HFFc6 (cell line): Measurements from ENCODE around the gene ZBTB26. TPM values are rescaled to one million over a fixed set of nuclear protein-coding genes. Genes with fewer than 3 reads are reported as not detected.
A peak's percentile ranks its signal among the peaks of the same experiment; 100 is the strongest.
"Not testable (repeated sequence)": the region's sequence is repeated elsewhere in the genome, so short reads cannot be mapped to it uniquely, and the experiment has no call there.

ENCODE experiments used
- DNase-seq: peaks from one replicate; pipeline ENCODE4 v3.0.0-alpha.2; 2018
- H3K27ac Mint-ChIP-seq: 2 replicates; pipeline ENCODE4 v1.8.0; 2020; ENCODE audit warnings: mild to moderate bottlenecking, mixed read lengths
- H3K27me3 Mint-ChIP-seq: 2 replicates; pipeline ENCODE4 v1.8.0; 2021; ENCODE audit warnings: mild to moderate bottlenecking, moderate library complexity, mixed read lengths; ENCODE audit not compliant: insufficient read depth
- H3K36me3 Mint-ChIP-seq: 2 replicates; pipeline ENCODE4 v1.8.0; 2021; ENCODE audit warnings: low read depth, mixed read lengths
- H3K4me1 Mint-ChIP-seq: 2 replicates; pipeline ENCODE4 v1.8.0; 2020; ENCODE audit warnings: low read depth, mixed read lengths
- H3K4me3 Mint-ChIP-seq: 2 replicates; pipeline ENCODE4 v1.8.0; 2020; ENCODE audit warnings: mild to moderate bottlenecking, moderate library complexity, mixed read lengths
- H3K9me3 Mint-ChIP-seq: 2 replicates; pipeline ENCODE4 v1.8.0; 2020; ENCODE audit warnings: mild to moderate bottlenecking, mixed read lengths
- total RNA-seq, 6 experiments: library from RNA; stranded (reverse); fragmentation: NEBNext Ultra II Directional; extraction: Animal tissue kit (Norgen Biotek cat#: 25700); gene quantifications; 2 replicates in 1 of 6; 3 replicates in 5 of 6; pipeline ENCODE4 v1.2.3, GENCODE V29; 2021
- TF ChIP-seq, protein P1 (sequence below): fragments of 200-600 bp; sonication (generic); IDR thresholded peaks from 2 replicates; pipeline ENCODE4 v1.5.0; 2021; ENCODE audit warnings: antibody characterized with exemption, mild to moderate bottlenecking

ZBTB26 gene
- total RNA-seq, 6 experiments from 2014 or later: 4.1 to 5.6 (median 4.6) TPM

GRCh38 chr9:122923947-122924346 lies 7.4 kb downstream of the ZBTB26 start:
- H3K27me3 Mint-ChIP-seq: no peaks in the 10 kb centered on the region
- no peaks in the 10 kb centered on the region for H3K9me3 Mint-ChIP-seq
- H3K4me1 Mint-ChIP-seq: peaks cover 5% of the 10 kb centered on the region; the same call in 1 of the 2 replicates
- peaks cover under 1% of the 10 kb centered on the region; the same call in 1 of the 2 replicates for H3K36me3 Mint-ChIP-seq
- TF ChIP-seq, protein P1, sequence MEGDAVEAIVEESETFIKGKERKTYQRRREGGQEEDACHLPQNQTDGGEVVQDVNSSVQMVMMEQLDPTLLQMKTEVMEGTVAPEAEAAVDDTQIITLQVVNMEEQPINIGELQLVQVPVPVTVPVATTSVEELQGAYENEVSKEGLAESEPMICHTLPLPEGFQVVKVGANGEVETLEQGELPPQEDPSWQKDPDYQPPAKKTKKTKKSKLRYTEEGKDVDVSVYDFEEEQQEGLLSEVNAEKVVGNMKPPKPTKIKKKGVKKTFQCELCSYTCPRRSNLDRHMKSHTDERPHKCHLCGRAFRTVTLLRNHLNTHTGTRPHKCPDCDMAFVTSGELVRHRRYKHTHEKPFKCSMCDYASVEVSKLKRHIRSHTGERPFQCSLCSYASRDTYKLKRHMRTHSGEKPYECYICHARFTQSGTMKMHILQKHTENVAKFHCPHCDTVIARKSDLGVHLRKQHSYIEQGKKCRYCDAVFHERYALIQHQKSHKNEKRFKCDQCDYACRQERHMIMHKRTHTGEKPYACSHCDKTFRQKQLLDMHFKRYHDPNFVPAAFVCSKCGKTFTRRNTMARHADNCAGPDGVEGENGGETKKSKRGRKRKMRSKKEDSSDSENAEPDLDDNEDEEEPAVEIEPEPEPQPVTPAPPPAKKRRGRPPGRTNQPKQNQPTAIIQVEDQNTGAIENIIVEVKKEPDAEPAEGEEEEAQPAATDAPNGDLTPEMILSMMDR: no peak
- no peak overlapping the region for H3K4me3 Mint-ChIP-seq
- no peak overlapping the region for H3K27ac Mint-ChIP-seq
- no peak for DNase-seq

DNA sequence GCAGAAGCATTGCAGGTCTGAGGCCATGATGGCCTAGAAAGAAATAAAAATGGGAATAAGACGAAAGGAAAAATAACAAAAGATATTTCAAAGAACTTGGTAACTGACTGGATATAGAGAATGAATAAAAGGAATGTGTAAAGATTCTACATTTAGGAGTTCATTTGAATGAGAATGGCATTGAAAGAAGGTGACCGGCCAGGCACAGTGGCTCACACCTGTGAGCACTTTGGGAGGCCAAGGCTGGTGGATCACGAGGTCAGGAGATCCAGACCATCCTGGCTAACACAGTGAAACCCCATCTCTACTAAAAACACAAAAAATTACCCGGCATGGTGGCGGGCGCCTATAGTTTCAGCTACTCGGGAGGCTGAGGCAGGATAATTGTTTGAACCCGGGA lies 8.6 kb downstream of the ZBTB26 start:
- no peaks in the 10 kb centered on the region for H3K27me3 Mint-ChIP-seq
- H3K9me3 Mint-ChIP-seq: no peaks in the 10 kb centered on the region
- H3K27ac Mint-ChIP-seq: no peak overlapping the region
- H3K36me3 Mint-ChIP-seq: peaks cover 7% of the 10 kb centered on the region; the same call in 1 of the 2 replicates
- H3K4me3 Mint-ChIP-seq: no peak overlapping the region
- DNase-seq: no peak
- TF ChIP-seq, protein P1: no peak
- H3K4me1 Mint-ChIP-seq: peaks cover 5% of the 10 kb centered on the region; the same call in 1 of the 2 replicates

- Mint-ChIP-seq H3K9me3 (no peaks in the 10 kb centered on the region), H3K36me3 (peaks cover 7% of the 10 kb centered on the region), H3K27me3 (no peaks in the 10 kb centered on the region), H3K4me3 (no peak overlapping the region), H3K27ac (no peak overlapping the region), H3K4me1 (peaks cover 9% of the 10 kb centered on the region)
- TF ChIP-seq, protein P1: no peak
- no peak for DNase-seq
Observed at GRCh38 chr9:122918310-122918709, 13.0 kb downstream of the ZBTB26 start.

GRCh38 chr9:122912964-122913673 lies 18.2 kb downstream of the ZBTB26 start, which contains the start of gene ZBTB6:
Gene ZBTB6, minus strand, starts transcription at chr9:122913323. Its CDS starts 1,251 bp downstream, at chr9:122912072.
- Mint-ChIP-seq H3K9me3 (no peaks in the 10 kb centered on the region), H3K27ac (peak within 1 kb of the TSS; percentile 94)
- TF ChIP-seq, protein P1: no peak

DNA sequence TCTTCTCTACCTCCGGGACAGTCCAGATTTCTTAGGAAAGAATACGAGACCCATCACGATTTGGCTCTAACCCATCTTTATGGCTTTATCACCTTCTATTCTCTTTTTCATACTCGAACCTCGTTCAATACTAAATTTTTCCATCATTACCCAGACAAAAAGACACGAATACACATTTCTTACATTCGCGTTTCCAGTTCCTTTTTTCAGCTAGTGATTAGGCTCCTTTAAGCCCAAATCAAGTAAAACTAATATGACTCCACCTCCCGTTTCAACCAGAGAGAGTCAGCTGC lies 18.7 kb downstream of the ZBTB26 start:
- no peak for DNase-seq
- peaks cover 25% of the 10 kb centered on the region for H3K4me1 Mint-ChIP-seq
- H3K4me3 Mint-ChIP-seq: peak overlapping the region; percentile 96
- H3K36me3 Mint-ChIP-seq: peaks cover 29% of the 10 kb centered on the region
- peak overlapping the region; percentile 94 for H3K27ac Mint-ChIP-seq
- TF ChIP-seq, protein P1: no peak
- no peaks in the 10 kb centered on the region; the same call in 1 of the 2 replicates for H3K27me3 Mint-ChIP-seq
- H3K9me3 Mint-ChIP-seq: no peaks in the 10 kb centered on the region

More at GRCh38 chr9:122912964-122913673, 18.2 kb downstream of the ZBTB26 start, which contains the start of gene ZBTB6:
- peaks cover 25% of the 10 kb centered on the region for H3K4me1 Mint-ChIP-seq
- no peaks in the 10 kb centered on the region; the same call in 1 of the 2 replicates for H3K27me3 Mint-ChIP-seq
- peak within 1 kb of the TSS; percentile 96 for H3K4me3 Mint-ChIP-seq
- DNase-seq: peak; percentile 82
- peaks cover 25% of the 10 kb centered on the region for H3K36me3 Mint-ChIP-seq

DNA sequence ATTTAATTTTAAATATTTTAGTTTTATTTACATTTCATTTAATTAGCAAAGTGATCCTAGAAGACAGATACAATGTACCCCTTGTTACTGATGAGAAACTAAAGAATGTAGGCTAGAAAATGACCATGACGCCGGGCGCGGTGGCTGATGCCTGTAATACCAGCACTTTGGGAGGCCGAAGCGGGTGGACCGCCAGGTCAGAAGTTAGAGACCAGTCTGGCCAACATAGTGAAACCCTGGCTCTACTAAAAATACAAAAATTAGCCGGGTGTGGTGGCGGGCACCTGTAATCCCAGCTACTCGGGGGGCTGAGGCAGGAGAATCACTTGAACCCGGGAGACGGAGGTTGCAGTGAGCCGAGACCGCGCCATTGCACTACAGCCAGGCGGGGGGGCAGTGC lies 25.2 kb downstream of the ZBTB26 start:
- H3K4me3 Mint-ChIP-seq, H3K27ac Mint-ChIP-seq, H3K9me3 Mint-ChIP-seq, DNase-seq, H3K27me3 Mint-ChIP-seq: not testable (repeated sequence)
- Mint-ChIP-seq H3K36me3 (peaks cover 14% of the 10 kb centered on the region; the same call in 1 of the 2 replicates), H3K4me1 (peaks cover 19% of the 10 kb centered on the region)
